H1 (cell line): ENCODE results near the gene GPRC5D.

ENCODE experiments used
- CEBPB ChIP-seq: IDR thresholded peaks from 2 replicates; pipeline ENCODE4 v1.6.1; 2012; ENCODE audit warnings: low read depth, low read length
- CHD1 ChIP-seq: IDR thresholded peaks from 2 replicates; pipeline ENCODE4 v1.6.1; 2012; ENCODE audit warnings: low read depth, low read length, improper control_type of control experiment

DNA sequence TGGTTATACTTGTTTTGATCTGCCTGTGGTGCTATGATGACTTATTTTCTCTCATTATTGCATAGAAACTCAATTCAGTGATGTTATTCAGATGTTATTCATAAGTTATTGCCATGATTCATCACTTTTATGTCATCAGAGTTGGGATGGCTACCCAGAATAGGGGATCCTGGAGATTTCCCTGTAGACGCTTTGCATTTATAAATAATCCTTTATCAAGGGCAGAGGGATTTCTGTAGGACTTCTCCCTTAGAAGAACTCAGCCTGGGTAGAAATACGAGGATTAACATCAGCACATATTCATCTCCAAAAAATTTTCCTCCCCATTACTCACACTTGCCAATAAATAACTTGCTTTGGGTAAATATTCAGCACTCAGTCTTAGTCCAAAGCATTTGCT lies 55.7 kb downstream of the GPRC5D start:
- TF ChIP-seq CEBPB: no peak
- TF ChIP-seq CHD1: no peak
